B cell (primary cell): ENCODE results near the gene NADK2. TPM values are rescaled to one million over a fixed set of nuclear protein-coding genes. Genes with fewer than 3 reads are reported as not detected.

Source experiments
- ATAC-seq: fragments of 200-7000 bp; cut with Tn5 transposase; one replicate; pipeline ENCODE4 v1.10.0; 2021; ENCODE audit warnings: low read depth, mild to moderate bottlenecking, moderate number of reproducible peaks, moderate library complexity
- CTCF ChIA-PET: fragments of 350-600 bp; sonication (Branson Sonifier 250); formaldehyde crosslinking; loops from one replicate; lab custom pipeline; 2021; ENCODE audit warnings: antibody characterized with exemption, inconsistent platforms; lab: Charles Lee
- POLR2A ChIA-PET: fragments of 350-600 bp; sonication (Branson Sonifier 250); formaldehyde crosslinking; loops from one replicate; lab custom pipeline; 2021; ENCODE audit warnings: antibody characterized with exemption; lab: Charles Lee
- DNase-seq: peaks from one replicate; pipeline ENCODE4 v3.0.0; 2013
- H2AFZ ChIP-seq: 2 replicates; pipeline ENCODE4 v1.6.1; 2012; ENCODE audit warnings: mild to moderate bottlenecking, low read depth, low read length; ENCODE audit not compliant: insufficient read depth, poor library complexity, severe bottlenecking
- H3K27ac ChIP-seq, 2 donors: 1 replicate in 1 of 2; 2 replicates in 1 of 2; pipeline ENCODE4 v1.5.1; 2012 to 2013; ENCODE audit warnings: low read length in 2 of 2, mild to moderate bottlenecking in 2 of 2, moderate library complexity in 1 of 2
- H3K27me3 ChIP-seq, 4 experiments: fragments of 200-600 bp in 1 of 4; sonication (generic) in 1 of 4; replicated peaks in 1 of 4; 1 replicate in 2 of 4; 2 replicates in 2 of 4; pipeline versions ENCODE4 v1.6.1 to v1.7.0; 2013 to 2016; ENCODE audit warnings: low read length in 3 of 4, mild to moderate bottlenecking in 2 of 4, mixed read lengths in 1 of 4, moderate library complexity in 1 of 4; ENCODE audit not compliant: insufficient read depth in 4 of 4, control insufficient read depth in 3 of 4; ENCODE audit errors: control extremely low read depth in 1 of 4
- H3K36me3 ChIP-seq, 2 experiments: replicated peaks in 1 of 2; 1 replicate in 1 of 2; 2 replicates in 1 of 2; pipeline versions ENCODE4 v1.6.1 to v1.7.1; 2013; ENCODE audit warnings: low read length in 1 of 2; ENCODE audit not compliant: insufficient read depth in 2 of 2, control insufficient read depth in 1 of 2; ENCODE audit errors: control extremely low read depth in 1 of 2, extremely low read depth in 1 of 2
- H3K4me1 ChIP-seq, 2 donors: fragments of 200-600 bp in 1 of 2; sonication (generic) in 1 of 2; 1 replicate in 1 of 2; 2 replicates in 1 of 2; pipeline versions ENCODE4 v1.5.1 to v1.6.1; 2013 to 2017; ENCODE audit warnings: low read length in 2 of 2; ENCODE audit not compliant: control insufficient read depth in 2 of 2, insufficient read depth in 2 of 2
- H3K4me2 ChIP-seq: replicated peaks from 2 replicates; pipeline ENCODE3; 2012; ENCODE audit warnings: mild to moderate bottlenecking, low read depth, low read length; ENCODE audit not compliant: poor library complexity, severe bottlenecking
- H3K4me3 ChIP-seq, 5 experiments: fragments of 200-600 bp in 1 of 5; sonication (generic) in 1 of 5; 1 replicate in 3 of 5; 2 replicates in 2 of 5; pipeline versions ENCODE4 v1.5.1 to v1.7.0; 2011 to 2016; ENCODE audit warnings: low read length in 4 of 5, mild to moderate bottlenecking in 4 of 5, low read depth in 2 of 5, control low read depth in 1 of 5, moderate library complexity in 1 of 5; ENCODE audit not compliant: insufficient read depth in 1 of 5; ENCODE audit errors: control extremely low read depth in 1 of 5, extremely low read depth in 1 of 5
- H3K79me2 ChIP-seq: fragments of 200-600 bp; sonication (generic); one replicate; pipeline ENCODE4 v1.6.0; 2016; ENCODE audit warnings: low read length; ENCODE audit not compliant: control insufficient read depth, insufficient read depth
- H3K9ac ChIP-seq: fragments of 200-600 bp; sonication (generic); 2 replicates; pipeline ENCODE4 v1.6.1; 2017; ENCODE audit warnings: mild to moderate bottlenecking, low read length, moderate library complexity
- H3K9me3 ChIP-seq, 3 donors: one replicate each; pipeline versions ENCODE4 v1.6.1 to v1.7.1; 2013; ENCODE audit warnings: low read length in 2 of 3; ENCODE audit not compliant: control insufficient read depth in 2 of 3, insufficient read depth in 1 of 3; ENCODE audit errors: control extremely low read depth in 1 of 3
- H4K20me1 ChIP-seq: 2 replicates; pipeline ENCODE4 v1.6.0; 2012; ENCODE audit warnings: mild to moderate bottlenecking, low read length; ENCODE audit not compliant: insufficient read depth, control insufficient read depth, poor library complexity, severe bottlenecking
- H3K27ac Mint-ChIP-seq: one replicate; pipeline ENCODE4 v1.8.0; 2021; ENCODE audit warnings: mixed read lengths
- H3K27me3 Mint-ChIP-seq: one replicate; pipeline ENCODE4 v1.8.0; 2021; ENCODE audit warnings: mixed read lengths
- H3K4me1 Mint-ChIP-seq: one replicate; pipeline ENCODE4 v1.8.0; 2021; ENCODE audit warnings: mixed read lengths
- H3K4me3 Mint-ChIP-seq: one replicate; pipeline ENCODE4 v1.8.0; 2021; ENCODE audit warnings: mixed read lengths
- H3K9me3 Mint-ChIP-seq: one replicate; pipeline ENCODE4 v1.8.0; 2022; ENCODE audit warnings: mixed read lengths; ENCODE audit not compliant: insufficient read depth
- CTCF ChIP-seq: fragments of 200-600 bp; IDR thresholded peaks from one replicate; pipeline ENCODE4 v1.8.0; 2022; ENCODE audit warnings: antibody characterized with exemption, mild to moderate bottlenecking
- EZH2 ChIP-seq: IDR thresholded peaks from 2 replicates; pipeline ENCODE4 v1.6.1; 2012; ENCODE audit warnings: borderline replicate concordance, low read depth, mild to moderate bottlenecking, moderate library complexity, low read length; ENCODE audit not compliant: insufficient read depth, poor library complexity, severe bottlenecking
- WGBS: methylation state at CpG from one replicate; pipeline ENCODE4 v1.1.5; 2013; ENCODE audit warnings: missing lambda C conversion rate; ENCODE audit not compliant: insufficient coverage; 5-methylcytosine and 5-hydroxymethylcytosine counted together
- intact Hi-C: fragments of 100-400 bp; cut with micrococcal nuclease; formaldehyde crosslinking; loops from one replicate; pipeline ENCODE4 v1.10.0; 2022
- polyA plus RNA-seq: library from polyadenylated mRNA; depleted of rRNA; stranded (reverse); fragments of >200 nt; gene quantifications from 2 replicates; pipeline ENCODE4 v1.2.3, GENCODE V29; 2012
- total RNA-seq, 2 donors: library from RNA; stranded (reverse); fragments of 120-200 nt in 1 of 2; gene quantifications; 1 replicate in 1 of 2; 2 replicates in 1 of 2; pipeline versions ENCODE4 v1.2.3 to v1.2.4, GENCODE V29; 2013 to 2022

The NADK2 gene
- total and polyA plus RNA-seq, 2 donors (not counting 1 experiment from before 2014, with no cell fraction given) = 3.3 to 18.6 TPM

DNA sequence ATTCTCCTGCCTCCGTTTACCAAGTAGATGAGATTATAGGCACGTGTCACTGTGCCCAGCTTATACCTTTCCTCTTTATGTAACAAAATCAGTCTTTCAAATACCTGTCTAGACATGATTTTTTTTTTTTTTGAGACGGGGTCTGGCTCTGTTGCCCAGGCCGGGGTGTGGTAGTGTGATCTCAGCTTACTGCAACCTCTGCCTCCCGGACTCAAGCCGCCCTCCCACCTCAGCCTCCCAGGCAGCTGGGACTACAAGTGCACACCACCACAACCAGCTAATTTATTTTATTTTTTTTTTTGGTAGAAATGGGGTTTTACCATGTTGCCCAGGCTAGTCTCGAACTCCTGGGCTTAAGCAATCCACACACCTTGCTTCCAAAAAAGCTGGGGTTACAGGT is 13.2 kb downstream of the NADK2 start:
- ChIA-PET POLR2A (no interaction called here), CTCF (interaction anchor here (1.2 kb wide), 1 partner anchor 36 kb away, joined by 4 read pairs; no protein-coding TSS in a partner anchor)
- DNase-seq (no peak), ATAC-seq (no peak)
- peaks cover 0 to 10% of the 10 kb centered on the region in 2 experiments for H3K36me3 ChIP-seq
- no peak overlapping the region for H3K27ac ChIP-seq
- H3K4me3 ChIP-seq = no peak overlapping the region
- H3K4me1 ChIP-seq = no peaks in the 10 kb centered on the region
- H3K79me2 ChIP-seq = peaks cover 19% of the 10 kb centered on the region
- H3K4me2 ChIP-seq = no peak overlapping the region
- intact Hi-C loops = no loop called here
- no peak overlapping the region for H2AFZ ChIP-seq
- Mint-ChIP-seq H3K9me3 (no peaks in the 10 kb centered on the region), H3K27ac (no peak overlapping the region), H3K27me3 (no peaks in the 10 kb centered on the region), H3K4me3 (no peak overlapping the region), H3K4me1 (no peaks in the 10 kb centered on the region)
- H3K9ac ChIP-seq = no peak overlapping the region
- H3K27me3 ChIP-seq = no peaks in the 10 kb centered on the region
- no peak for TF ChIP-seq EZH2
- TF ChIP-seq CTCF = no peak
- no peaks in the 10 kb centered on the region for H3K9me3 ChIP-seq
- no peaks in the 10 kb centered on the region for H4K20me1 ChIP-seq
- WGBS = 100% methylated on average over 2 of the region's 7 CpGs

DNA sequence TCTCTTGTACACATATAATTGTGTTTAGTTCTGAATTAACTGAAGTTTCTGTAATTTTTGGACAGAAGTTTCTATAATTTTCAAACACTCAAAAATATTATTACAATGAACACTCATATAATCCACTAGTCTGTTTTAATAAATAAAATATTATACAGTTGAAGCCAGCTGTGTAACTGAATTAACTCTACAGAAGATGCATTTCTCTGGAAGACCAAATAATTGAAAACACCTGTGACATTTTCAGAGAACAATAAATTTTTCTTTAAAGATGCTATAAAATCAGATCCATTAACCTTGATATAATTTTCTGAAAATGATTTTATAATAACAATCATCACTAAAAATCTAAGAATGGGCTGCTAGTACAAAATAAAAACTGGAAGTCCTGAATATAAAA is 14.7 kb downstream of the NADK2 start:
- ATAC-seq (no peak), DNase-seq (no peak)
- intact Hi-C loops = no loop called here
- Histone ChIP-seq H3K27ac (no peak overlapping the region), H3K9me3 (no peaks in the 10 kb centered on the region), H3K27me3 (no peaks in the 10 kb centered on the region), H3K4me1 (no peaks in the 10 kb centered on the region), H3K79me2 (peaks cover 10% of the 10 kb centered on the region), H3K4me2 (no peak overlapping the region), H2AFZ (no peak overlapping the region), H3K9ac (no peak overlapping the region), H3K4me3 (no peak overlapping the region), H4K20me1 (no peaks in the 10 kb centered on the region), H3K36me3 (peaks cover 0 to 18% of the 10 kb centered on the region in 2 experiments)
- Mint-ChIP-seq H3K27ac (no peak overlapping the region), H3K9me3 (no peaks in the 10 kb centered on the region), H3K27me3 (no peaks in the 10 kb centered on the region), H3K4me3 (no peak overlapping the region), H3K4me1 (no peaks in the 10 kb centered on the region)
- ChIA-PET POLR2A (no interaction called here), CTCF (no interaction called here)
- TF ChIP-seq EZH2 (no peak), CTCF (no peak)
